ENCODE data around the gene STK17B. TPM values are rescaled to one million over a fixed set of nuclear protein-coding genes. Genes with fewer than 3 reads are reported as not detected.
A peak's percentile ranks its signal among the peaks of the same experiment; 100 is the strongest.

The STK17B gene
- polyA plus RNA-seq, 2 of the 4 experiments (the other 2 are of a cell fraction) = 4.0 to 9.2 TPM

DNA sequence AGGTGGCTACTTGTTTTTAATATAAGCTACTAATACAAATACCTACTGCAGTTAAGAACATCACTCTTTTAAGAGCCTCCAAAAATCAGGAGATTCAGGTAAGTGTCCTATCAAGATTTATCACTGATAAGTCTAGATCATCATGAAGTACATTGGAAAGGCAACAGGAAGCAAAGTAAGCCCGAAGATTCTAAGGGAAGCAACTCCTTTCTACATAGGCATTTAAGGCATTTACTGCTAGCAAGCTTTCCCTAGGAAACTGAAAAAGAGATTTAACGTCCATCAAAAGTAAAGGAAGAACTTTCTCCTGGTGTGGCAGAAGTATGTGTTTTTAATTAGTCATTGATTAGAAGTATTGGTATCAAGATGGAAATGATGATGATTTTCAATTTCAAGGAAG is 3.7 kb downstream of the STK17B start:
- ChIA-PET POLR2A (interaction anchor here (0.7 kb wide), 1 partner anchor 92 kb away, joined by 3 read pairs; no protein-coding TSS in a partner anchor), CTCF (interaction anchor here (1.1 kb wide), 1 partner anchor 286 kb away, joined by 4 read pairs; no protein-coding TSS in a partner anchor)
- peaks cover 32% of the 10 kb centered on the region for H3K4me1 ChIP-seq
- peak overlapping the region; percentile 79 for H3K4me2 ChIP-seq
- no peaks in the 10 kb centered on the region for H3K9me3 ChIP-seq
- 53% methylated on average over 2 of the region's 2 CpGs for WGBS (ENCODE audit: missing lambda C conversion rate)
- FAIRE-seq (no peak), ATAC-seq (no peak), DNase-seq (ENCODE audit: low read depth in 1 of 2, low spot score in 1 of 2) (no peak)
- no peak for TF ChIP-seq KDM5A (IDR thresholded peaks at IDR 0.05)
- TF ChIP-seq NPAS2 (CRISPR knock-in tag; IDR thresholded peaks at IDR 0.05; ENCODE audit: borderline replicate concordance) = no peak
- H3K4me3 ChIP-seq = no peak overlapping the region
- no peak overlapping the region; a peak in 1 of 6 replicates for H3K27ac ChIP-seq

DNA sequence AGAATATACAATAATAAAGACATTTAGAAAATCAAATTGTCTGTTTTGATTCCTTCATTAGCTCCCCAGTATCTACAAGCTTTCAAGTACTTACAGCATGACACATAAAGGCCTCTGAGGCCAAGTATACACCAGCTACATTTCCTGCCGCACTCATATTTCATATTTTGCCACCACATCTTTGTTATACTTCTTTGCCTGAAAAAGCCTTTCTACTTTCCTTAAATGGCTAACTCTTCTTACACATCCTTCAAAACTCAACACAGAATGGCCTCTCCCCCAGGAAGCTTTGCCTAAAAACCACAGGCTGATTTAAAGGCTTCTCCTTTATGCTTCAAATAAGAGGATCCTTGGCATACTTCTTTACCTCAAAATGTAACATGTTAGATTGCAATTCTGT is 4.5 kb downstream of the STK17B start:
- H3K27ac ChIP-seq = 0 out of 6 replicates have a peak overlapping the region, but pooled peaks of 1 of the 2 experiments have one; percentile 2
- ChIA-PET CTCF (interaction anchor here (1.1 to 1.6 kb wide), 2 partner anchors 89 to 287 kb away, joined by 4 to 5 read pairs; no protein-coding TSS in a partner anchor), POLR2A (no interaction called here)
- no peak for ATAC-seq
- peak overlapping the region; percentile 79 for H3K4me2 ChIP-seq
- no peak for FAIRE-seq
- TF ChIP-seq, protein P1, sequence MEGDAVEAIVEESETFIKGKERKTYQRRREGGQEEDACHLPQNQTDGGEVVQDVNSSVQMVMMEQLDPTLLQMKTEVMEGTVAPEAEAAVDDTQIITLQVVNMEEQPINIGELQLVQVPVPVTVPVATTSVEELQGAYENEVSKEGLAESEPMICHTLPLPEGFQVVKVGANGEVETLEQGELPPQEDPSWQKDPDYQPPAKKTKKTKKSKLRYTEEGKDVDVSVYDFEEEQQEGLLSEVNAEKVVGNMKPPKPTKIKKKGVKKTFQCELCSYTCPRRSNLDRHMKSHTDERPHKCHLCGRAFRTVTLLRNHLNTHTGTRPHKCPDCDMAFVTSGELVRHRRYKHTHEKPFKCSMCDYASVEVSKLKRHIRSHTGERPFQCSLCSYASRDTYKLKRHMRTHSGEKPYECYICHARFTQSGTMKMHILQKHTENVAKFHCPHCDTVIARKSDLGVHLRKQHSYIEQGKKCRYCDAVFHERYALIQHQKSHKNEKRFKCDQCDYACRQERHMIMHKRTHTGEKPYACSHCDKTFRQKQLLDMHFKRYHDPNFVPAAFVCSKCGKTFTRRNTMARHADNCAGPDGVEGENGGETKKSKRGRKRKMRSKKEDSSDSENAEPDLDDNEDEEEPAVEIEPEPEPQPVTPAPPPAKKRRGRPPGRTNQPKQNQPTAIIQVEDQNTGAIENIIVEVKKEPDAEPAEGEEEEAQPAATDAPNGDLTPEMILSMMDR (IDR thresholded peaks at IDR 0.05) = no peak
- TF ChIP-seq CHD2 (IDR thresholded peaks at IDR 0.05; ENCODE audit: low read length, partially characterized antibody) (no peak), MAZ (IDR thresholded peaks at IDR 0.05; ENCODE audit: borderline replicate concordance, low read depth, low read length) (no peak), MYC (IDR thresholded peaks at IDR 0.05; ENCODE audit: borderline replicate concordance, low read length) (no peak)
- 64% methylated on average over 1 of the region's 1 CpG for WGBS (ENCODE audit: missing lambda C conversion rate)
- H3K9me3 ChIP-seq = no peaks in the 10 kb centered on the region
- no peak for DNase-seq (ENCODE audit: low read depth in 1 of 2, low spot score in 1 of 2)
- H3K4me1 ChIP-seq = peaks cover 32% of the 10 kb centered on the region
- H3K4me3 ChIP-seq = no peak overlapping the region

DNA sequence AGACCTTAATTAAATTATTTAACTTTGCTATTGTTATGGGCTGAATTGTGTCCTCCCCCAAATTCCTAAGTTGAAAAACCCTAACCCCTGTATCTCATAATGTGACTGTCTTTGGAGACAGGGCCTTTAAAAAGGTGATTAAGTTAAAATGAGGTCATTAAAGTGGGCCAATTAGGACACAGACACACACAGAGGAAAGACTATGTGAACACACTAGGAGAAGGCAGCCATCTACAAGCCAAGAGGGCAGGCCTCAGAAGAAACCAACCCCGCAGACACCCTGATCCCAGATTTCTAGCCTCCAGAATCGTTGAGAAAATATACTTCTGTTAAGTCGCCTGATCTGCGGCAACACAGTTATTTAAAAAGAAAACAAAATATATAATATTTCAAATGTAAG is 6.4 kb downstream of the STK17B start:
- H3K4me3 ChIP-seq = no peak overlapping the region
- ChIA-PET POLR2A (no interaction called here), CTCF (no interaction called here)
- FAIRE-seq (no peak), ATAC-seq (no peak), DNase-seq (ENCODE audit: low read depth in 1 of 2, low spot score in 1 of 2) (no peak)
- TF ChIP-seq KDM1A (IDR thresholded peaks at IDR 0.05; ENCODE audit: low read depth) (no peak), EHMT2 (IDR thresholded peaks at IDR 0.05; ENCODE audit: low read depth) (no peak), NR3C1 (IDR thresholded peaks at IDR 0.05) (no peak), FOSB (CRISPR knock-in tag; IDR thresholded peaks at IDR 0.05) (no peak), ESRRA (IDR thresholded peaks at IDR 0.05; ENCODE audit: borderline replicate concordance, low read length) (no peak), TP53 (CRISPR knock-in tag; IDR thresholded peaks at IDR 0.05) (no peak), SMC3 (IDR thresholded peaks at IDR 0.05) (no peak), HOXA7 (CRISPR knock-in tag; IDR thresholded peaks at IDR 0.05) (no peak), JUNB (IDR thresholded peaks at IDR 0.05) (no peak), MAX (IDR thresholded peaks at IDR 0.05) (no peak), ZC3H11A (IDR thresholded peaks at IDR 0.05) (no peak), EHF (CRISPR knock-in tag; IDR thresholded peaks at IDR 0.05) (no peak)
- TF ChIP-seq, protein P2, sequence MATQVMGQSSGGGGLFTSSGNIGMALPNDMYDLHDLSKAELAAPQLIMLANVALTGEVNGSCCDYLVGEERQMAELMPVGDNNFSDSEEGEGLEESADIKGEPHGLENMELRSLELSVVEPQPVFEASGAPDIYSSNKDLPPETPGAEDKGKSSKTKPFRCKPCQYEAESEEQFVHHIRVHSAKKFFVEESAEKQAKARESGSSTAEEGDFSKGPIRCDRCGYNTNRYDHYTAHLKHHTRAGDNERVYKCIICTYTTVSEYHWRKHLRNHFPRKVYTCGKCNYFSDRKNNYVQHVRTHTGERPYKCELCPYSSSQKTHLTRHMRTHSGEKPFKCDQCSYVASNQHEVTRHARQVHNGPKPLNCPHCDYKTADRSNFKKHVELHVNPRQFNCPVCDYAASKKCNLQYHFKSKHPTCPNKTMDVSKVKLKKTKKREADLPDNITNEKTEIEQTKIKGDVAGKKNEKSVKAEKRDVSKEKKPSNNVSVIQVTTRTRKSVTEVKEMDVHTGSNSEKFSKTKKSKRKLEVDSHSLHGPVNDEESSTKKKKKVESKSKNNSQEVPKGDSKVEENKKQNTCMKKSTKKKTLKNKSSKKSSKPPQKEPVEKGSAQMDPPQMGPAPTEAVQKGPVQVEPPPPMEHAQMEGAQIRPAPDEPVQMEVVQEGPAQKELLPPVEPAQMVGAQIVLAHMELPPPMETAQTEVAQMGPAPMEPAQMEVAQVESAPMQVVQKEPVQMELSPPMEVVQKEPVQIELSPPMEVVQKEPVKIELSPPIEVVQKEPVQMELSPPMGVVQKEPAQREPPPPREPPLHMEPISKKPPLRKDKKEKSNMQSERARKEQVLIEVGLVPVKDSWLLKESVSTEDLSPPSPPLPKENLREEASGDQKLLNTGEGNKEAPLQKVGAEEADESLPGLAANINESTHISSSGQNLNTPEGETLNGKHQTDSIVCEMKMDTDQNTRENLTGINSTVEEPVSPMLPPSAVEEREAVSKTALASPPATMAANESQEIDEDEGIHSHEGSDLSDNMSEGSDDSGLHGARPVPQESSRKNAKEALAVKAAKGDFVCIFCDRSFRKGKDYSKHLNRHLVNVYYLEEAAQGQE (IDR thresholded peaks at IDR 0.05) = no peak
- TF ChIP-seq, protein P3, sequence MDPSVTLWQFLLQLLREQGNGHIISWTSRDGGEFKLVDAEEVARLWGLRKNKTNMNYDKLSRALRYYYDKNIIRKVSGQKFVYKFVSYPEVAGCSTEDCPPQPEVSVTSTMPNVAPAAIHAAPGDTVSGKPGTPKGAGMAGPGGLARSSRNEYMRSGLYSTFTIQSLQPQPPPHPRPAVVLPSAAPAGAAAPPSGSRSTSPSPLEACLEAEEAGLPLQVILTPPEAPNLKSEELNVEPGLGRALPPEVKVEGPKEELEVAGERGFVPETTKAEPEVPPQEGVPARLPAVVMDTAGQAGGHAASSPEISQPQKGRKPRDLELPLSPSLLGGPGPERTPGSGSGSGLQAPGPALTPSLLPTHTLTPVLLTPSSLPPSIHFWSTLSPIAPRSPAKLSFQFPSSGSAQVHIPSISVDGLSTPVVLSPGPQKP (IDR thresholded peaks at IDR 0.05; ENCODE audit: low read depth, low read length) = no peak
- peaks cover 40% of the 10 kb centered on the region for H3K4me1 ChIP-seq
- no peaks in the 10 kb centered on the region for H3K9me3 ChIP-seq
- no peak overlapping the region for H3K27ac ChIP-seq
- H3K4me2 ChIP-seq = no peak overlapping the region
- WGBS (ENCODE audit: missing lambda C conversion rate) = 64% methylated on average over 4 of the region's 4 CpGs

All from A549 (cell line).